T-cell (primary cell): ENCODE measurements around the gene ARV1. TPM values are rescaled to one million over a fixed set of nuclear protein-coding genes. Genes with fewer than 3 reads are reported as not detected.
A peak's percentile ranks its signal among the peaks of the same experiment; 100 is the strongest.
"Not testable (repeated sequence)": the region's sequence is repeated elsewhere in the genome, so short reads cannot be mapped to it uniquely, and the experiment has no call there.

Experiments
- ATAC-seq, 4 experiments: fragments of 200-7000 bp in 3 of 4; fragments of 150-1000 bp in 1 of 4; cut with Tn5 transposase; replicated peaks in 1 of 4; 1 replicate in 3 of 4; 2 replicates in 1 of 4; pipeline ENCODE4 v1.10.0; 2021; ENCODE audit warnings: moderate library complexity in 3 of 4, mild to moderate bottlenecking in 2 of 4, moderate number of reproducible peaks in 1 of 4
- CTCF ChIA-PET, 2 donors: fragments of 300-600 bp; sonication (Branson Sonifier 250); formaldehyde crosslinking; loops; one replicate each; lab custom pipeline; 2022; ENCODE audit warnings: antibody characterized with exemption in 2 of 2; lab: Charles Lee
- POLR2A ChIA-PET, 2 donors: fragments of 300-600 bp; sonication (Branson Sonifier 250); formaldehyde crosslinking; loops; one replicate each; lab custom pipeline; 2022; ENCODE audit warnings: antibody characterized with exemption in 2 of 2; lab: Charles Lee
- DNase-seq, 35 experiments: peaks; one replicate each; pipeline versions ENCODE4 v3.0.0 to v3.0.0-alpha.2; 2013 to 2023
- H3K27ac ChIP-seq: one replicate; pipeline ENCODE4 v1.5.1; 2013; ENCODE audit warnings: low read length
- H3K27me3 ChIP-seq, 2 experiments: replicated peaks in 1 of 2; 1 replicate in 1 of 2; 2 replicates in 1 of 2; pipeline versions ENCODE4 v1.6.1 to v1.7.0; 2013; ENCODE audit warnings: low read length in 1 of 2, mixed read lengths in 1 of 2; ENCODE audit not compliant: control insufficient read depth in 2 of 2, insufficient read depth in 2 of 2; ENCODE audit errors: extremely low read depth in 1 of 2
- H3K36me3 ChIP-seq, 2 donors: 1 replicate in 1 of 2; 2 replicates in 1 of 2; pipeline versions ENCODE4 v1.6.1 to v1.7.0; 2013; ENCODE audit warnings: low read length in 1 of 2; ENCODE audit not compliant: control insufficient read depth in 2 of 2, insufficient read depth in 1 of 2; ENCODE audit errors: extremely low read depth in 1 of 2
- H3K4me1 ChIP-seq, 2 experiments: 1 replicate in 1 of 2; 2 replicates in 1 of 2; pipeline versions ENCODE4 v1.6.1 to v1.7.0; 2013; ENCODE audit warnings: low read length in 2 of 2, mixed read lengths in 1 of 2; ENCODE audit not compliant: insufficient read depth in 2 of 2, control insufficient read depth in 1 of 2; ENCODE audit errors: extremely low read depth in 1 of 2
- H3K4me3 ChIP-seq, 2 donors: 1 replicate in 1 of 2; 2 replicates in 1 of 2; pipeline versions ENCODE4 v1.5.1 to v1.7.0; 2013; ENCODE audit warnings: mild to moderate bottlenecking in 2 of 2, low read length in 1 of 2, moderate library complexity in 1 of 2; ENCODE audit not compliant: control insufficient read depth in 1 of 2; ENCODE audit errors: extremely low read depth in 1 of 2
- H3K9me3 ChIP-seq: 2 replicates; pipeline ENCODE4 v1.7.0; 2013
- H3K27ac Mint-ChIP-seq, 2 donors: one replicate each; pipeline ENCODE4 v1.8.0; 2020 to 2021; ENCODE audit warnings: mild to moderate bottlenecking in 2 of 2, mixed read lengths in 2 of 2
- H3K27me3 Mint-ChIP-seq, 2 donors: one replicate each; pipeline ENCODE4 v1.8.0; 2021 to 2022; ENCODE audit warnings: mixed read lengths in 2 of 2
- H3K36me3 Mint-ChIP-seq: one replicate; pipeline ENCODE4 v1.8.0; 2021; ENCODE audit warnings: mixed read lengths
- H3K4me1 Mint-ChIP-seq, 3 donors: one replicate each; pipeline ENCODE4 v1.8.0; 2020 to 2022; ENCODE audit warnings: mixed read lengths in 3 of 3, mild to moderate bottlenecking in 1 of 3
- H3K4me3 Mint-ChIP-seq, 3 donors: one replicate each; pipeline ENCODE4 v1.8.0; 2020 to 2022; ENCODE audit warnings: mild to moderate bottlenecking in 3 of 3, mixed read lengths in 3 of 3, moderate library complexity in 3 of 3
- H3K9me3 Mint-ChIP-seq, 3 donors: one replicate each; pipeline ENCODE4 v1.8.0; 2020 to 2022; ENCODE audit warnings: mixed read lengths in 3 of 3
- WGBS: methylation state at CpG from one replicate; pipeline ENCODE4 v1.1.5; 2013; ENCODE audit warnings: missing lambda C conversion rate; ENCODE audit not compliant: insufficient coverage; 5-methylcytosine and 5-hydroxymethylcytosine counted together
- total RNA-seq, 35 experiments: library from RNA in 6 of 35; stranded (reverse) in 6 of 35; fragments of 120-200 nt in 1 of 35; gene quantifications; one replicate each; pipeline versions ENCODE4 v1.2.1 to v1.2.4 and lab custom pipeline; 2013 to 2026

ARV1 gene
- total RNA-seq, 5 donors from 2014 or later (not counting 1 experiment from before 2014, with no cell fraction given), result 6.7 to 13.2 (median 10.0) TPM

GRCh38 chr1:230977761-230978490 is 968 bp upstream of the ARV1 start:
- peak in 3 of 4 experiments; percentile 3 for ATAC-seq

GRCh38 chr1:230979389-230979716 is 459 bp downstream of the ARV1 start:
- peak overlapping the region in 2 of 3 donors; percentile 91 to 97 for H3K4me3 Mint-ChIP-seq
- H3K4me3 ChIP-seq, result peak overlapping the region; percentile 73 to 77
- peaks cover 40 to 42% of the 10 kb centered on the region in 2 experiments for H3K4me1 ChIP-seq
- ChIA-PET POLR2A (no interaction called here), CTCF (interaction anchor here in 1 of 2 donors (0.8 to 1.2 kb wide), 5 partner anchors 27 to 336 kb away, joined by 3 to 4 read pairs (median 3); no protein-coding TSS in a partner anchor)
- peaks cover 9% of the 10 kb centered on the region for H3K36me3 Mint-ChIP-seq
- no peaks in the 10 kb centered on the region for H3K9me3 Mint-ChIP-seq
- ATAC-seq (no peak), DNase-seq (no peak)
- peaks cover 34 to 38% (median 35%) of the 10 kb centered on the region in 3 donors for H3K4me1 Mint-ChIP-seq
- H3K27ac Mint-ChIP-seq, result peak overlapping the region; percentile 86 to 94
- WGBS, result 0% methylated on average over 4 of the region's 12 CpGs
- H3K9me3 ChIP-seq, result no peaks in the 10 kb centered on the region
- peaks cover 0 to 16% of the 10 kb centered on the region in 2 donors for H3K36me3 ChIP-seq
- peak overlapping the region; percentile 50 for H3K27ac ChIP-seq
- no peaks in the 10 kb centered on the region for H3K27me3 ChIP-seq
- H3K27me3 Mint-ChIP-seq, result no peaks in the 10 kb centered on the region

More at GRCh38 chr1:230977761-230978490, 968 bp upstream of the ARV1 start:
- Histone ChIP-seq H3K9me3 (no peaks in the 10 kb centered on the region), H3K4me3 (peak overlapping the region; percentile 73 to 77), H3K27me3 (no peaks in the 10 kb centered on the region), H3K27ac (peak overlapping the region; percentile 66), H3K4me1 (peaks cover 52 to 53% of the 10 kb centered on the region in 2 experiments), H3K36me3 (peaks cover 0 to 13% of the 10 kb centered on the region in 2 donors)
- POLR2A ChIA-PET, result interaction anchor here in 1 of 2 donors (0.7 kb wide), 1 partner anchor 57 kb away, joined by 3 read pairs; no protein-coding TSS in a partner anchor
- 1% methylated on average over 48 of the region's 52 CpGs for WGBS
- Mint-ChIP-seq H3K36me3 (peaks cover 9% of the 10 kb centered on the region), H3K27me3 (no peaks in the 10 kb centered on the region), H3K27ac (peak overlapping the region; percentile 95 to 98), H3K9me3 (no peaks in the 10 kb centered on the region), H3K4me3 (peak overlapping the region in 2 of 3 donors; percentile 92 to 95), H3K4me1 (peaks cover 43 to 46% (median 46%) of the 10 kb centered on the region in 3 donors)
- CTCF ChIA-PET, result interaction anchor here in 1 of 2 donors (0.7 to 1.0 kb wide), 2 partner anchors 9 to 335 kb away, joined by 3 read pairs; no protein-coding TSS in a partner anchor
- DNase-seq, result peak in 18 of 35 experiments; percentile 5 to 63 (median 14)

- Histone ChIP-seq H3K4me3 (no peak overlapping the region), H3K4me1 (peaks cover 36 to 38% of the 10 kb centered on the region in 2 experiments), H3K27me3 (no peaks in the 10 kb centered on the region), H3K36me3 (peaks cover 0 to 16% of the 10 kb centered on the region in 2 donors), H3K9me3 (no peaks in the 10 kb centered on the region), H3K27ac (peak overlapping the region; percentile 50)
- Mint-ChIP-seq H3K27me3 (no peaks in the 10 kb centered on the region), H3K27ac (peak overlapping the region; percentile 86 to 94), H3K36me3 (peaks cover 9% of the 10 kb centered on the region), H3K4me3 (peak overlapping the region in 2 of 3 donors; percentile 91 to 97), H3K9me3 (no peaks in the 10 kb centered on the region), H3K4me1 (peaks cover 30 to 37% (median 33%) of the 10 kb centered on the region in 3 donors)
- WGBS, result 41% methylated on average over 4 of the region's 4 CpGs
- ATAC-seq (no peak), DNase-seq (peak in 1 of 35 experiments; percentile 26)
- ChIA-PET CTCF (interaction anchor here in 1 of 2 donors (0.8 to 1.2 kb wide), 2 partner anchors 53 to 62 kb away, joined by 3 read pairs; no protein-coding TSS in a partner anchor), POLR2A (no interaction called here)
Observed at GRCh38 chr1:230979952-230980351, 1.1 kb downstream of the ARV1 start.

- ChIA-PET CTCF (no interaction called here), POLR2A (no interaction called here)
- H3K36me3 Mint-ChIP-seq, result peaks cover 9% of the 10 kb centered on the region
- H3K4me1 Mint-ChIP-seq, result peaks cover 12 to 21% (median 18%) of the 10 kb centered on the region in 3 donors
- ATAC-seq (no peak), DNase-seq (no peak)
- H3K27ac Mint-ChIP-seq, result no peak overlapping the region
- Histone ChIP-seq H3K27me3 (no peaks in the 10 kb centered on the region), H3K9me3 (no peaks in the 10 kb centered on the region), H3K4me1 (peaks cover 15% of the 10 kb centered on the region in 2 experiments), H3K36me3 (peaks cover 3 to 7% of the 10 kb centered on the region in 2 donors), H3K27ac (no peak overlapping the region), H3K4me3 (no peak overlapping the region)
- 82% methylated on average over 3 of the region's 4 CpGs for WGBS
- no peak overlapping the region for H3K4me3 Mint-ChIP-seq
- H3K9me3 Mint-ChIP-seq, result no peaks in the 10 kb centered on the region
- H3K27me3 Mint-ChIP-seq, result no peaks in the 10 kb centered on the region
Observed at GRCh38 chr1:230982696-230983095, 3.8 kb downstream of the ARV1 start.

- H3K9me3 ChIP-seq, result no peaks in the 10 kb centered on the region
- ATAC-seq (no peak), DNase-seq (no peak)
- no peak overlapping the region for H3K4me3 ChIP-seq
- peaks cover 11 to 20% (median 19%) of the 10 kb centered on the region in 3 donors for H3K4me1 Mint-ChIP-seq
- H3K36me3 ChIP-seq, result peaks cover 3 to 8% of the 10 kb centered on the region in 2 donors
- CTCF ChIA-PET, result no interaction called here
- POLR2A ChIA-PET, result no interaction called here
- no peak overlapping the region for H3K27ac Mint-ChIP-seq
- peaks cover 12 to 14% of the 10 kb centered on the region in 2 experiments for H3K4me1 ChIP-seq
- H3K27me3 Mint-ChIP-seq, result no peaks in the 10 kb centered on the region
- H3K27me3 ChIP-seq, result no peaks in the 10 kb centered on the region
- H3K9me3 Mint-ChIP-seq, result no peaks in the 10 kb centered on the region
- H3K4me3 Mint-ChIP-seq, result no peak overlapping the region
- peaks cover 9% of the 10 kb centered on the region for H3K36me3 Mint-ChIP-seq
- no peak overlapping the region for H3K27ac ChIP-seq
- WGBS, result 82% methylated on average over 2 of the region's 5 CpGs
Observed at GRCh38 chr1:230983811-230984210, 4.9 kb downstream of the ARV1 start.

- H3K4me3 ChIP-seq, ATAC-seq, POLR2A ChIA-PET, H3K4me1 ChIP-seq, H3K27ac Mint-ChIP-seq, H3K27ac ChIP-seq, H3K9me3 ChIP-seq, H3K4me3 Mint-ChIP-seq, DNase-seq, H3K9me3 Mint-ChIP-seq, H3K27me3 Mint-ChIP-seq, H3K27me3 ChIP-seq: not testable (repeated sequence)
- peaks cover 3 to 11% of the 10 kb centered on the region in 2 donors for H3K36me3 ChIP-seq
- peaks cover 11 to 20% (median 19%) of the 10 kb centered on the region in 3 donors for H3K4me1 Mint-ChIP-seq
- CTCF ChIA-PET, result interaction anchor here in 1 of 2 donors (0.6 kb wide), 1 partner anchor 34 kb away, joined by 3 read pairs; no protein-coding TSS in a partner anchor
- 92% methylated on average over 4 of the region's 10 CpGs for WGBS
- H3K36me3 Mint-ChIP-seq, result peaks cover 16% of the 10 kb centered on the region
Observed at GRCh38 chr1:230984622-230985515, 6.0 kb downstream of the ARV1 start.
